Endothelial cell of umbilical vein (primary cell): Measurements from ENCODE around the gene MPIG6B. TPM values are rescaled to one million over a fixed set of nuclear protein-coding genes. Genes with fewer than 3 reads are reported as not detected.

Experiments used
- BruUV-seq: library from RNA; stranded (reverse); fragments of 400-500 nt; replicated peaks from 2 replicates; lab custom pipeline; 2021; lab: Mats Ljungman, UMichigan
- CTCF ChIA-PET: fragments of 300-600, 350-600 bp; sonication (Branson Sonifier 250); formaldehyde crosslinking; loops from one replicate; lab custom pipeline; 2021; ENCODE audit warnings: antibody characterized with exemption, inconsistent platforms; lab: Charles Lee
- POLR2A ChIA-PET: fragments of 300-600, 350-600 bp; sonication (Branson Sonifier 250); formaldehyde crosslinking; loops from one replicate; lab custom pipeline; 2021; ENCODE audit warnings: antibody characterized with exemption, inconsistent platforms; lab: Charles Lee
- DNase-seq: peaks from one replicate; pipeline ENCODE4 v3.0.0-alpha.2; 2011; ENCODE audit warnings: low read depth, low spot score
- FAIRE-seq: peaks from 2 replicates; lab custom pipeline; 2011; peaks lifted over from hg19 to GRCh38; lab: Jason Lieb, UNC
- H2AFZ ChIP-seq: 2 replicates; pipeline ENCODE4 v1.6.0; 2012; ENCODE audit warnings: low read depth, low read length, control low read depth, inconsistent platforms
- H3K27ac ChIP-seq: 2 replicates; pipeline ENCODE4 v1.5.1; 2011; ENCODE audit warnings: low read depth, mild to moderate bottlenecking, control low read depth, low read length, moderate library complexity; ENCODE audit not compliant: insufficient read depth
- H3K27me3 ChIP-seq, 2 experiments: 2 replicates each; pipeline versions ENCODE4 v1.6.0 to v1.6.1; 2011; ENCODE audit warnings: low read length in 2 of 2, mixed read lengths in 1 of 2; ENCODE audit not compliant: control insufficient read depth in 2 of 2, insufficient read depth in 2 of 2
- H3K36me3 ChIP-seq, 2 experiments: 2 replicates in 1 of 2; 3 replicates in 1 of 2; pipeline ENCODE4 v1.5.1; 2011; ENCODE audit warnings: low read length in 2 of 2, mild to moderate bottlenecking in 1 of 2, moderate library complexity in 1 of 2; ENCODE audit not compliant: control insufficient read depth in 2 of 2, insufficient read depth in 2 of 2; ENCODE audit errors: extremely low read depth in 1 of 2
- H3K4me1 ChIP-seq: 3 replicates; pipeline ENCODE4 v1.5.1; 2011; ENCODE audit warnings: mild to moderate bottlenecking, low read length; ENCODE audit not compliant: control insufficient read depth, insufficient read depth; ENCODE audit errors: extremely low read depth
- H3K4me2 ChIP-seq: 2 replicates; pipeline ENCODE4 v1.6.1; 2011; ENCODE audit warnings: low read length, control low read depth, mixed read lengths; ENCODE audit not compliant: insufficient read depth
- H3K4me3 ChIP-seq, 3 experiments: fragments of 200-600 bp in 1 of 3; sonication (generic), shearing (Covaris generic) in 1 of 3; replicated peaks in 1 of 3; 2 replicates each; pipeline ENCODE4 v1.5.1; 2011 to 2016; ENCODE audit warnings: control low read depth in 3 of 3, low read length in 3 of 3, mild to moderate bottlenecking in 2 of 3, inconsistent platforms in 1 of 3, low read depth in 1 of 3, moderate library complexity in 1 of 3; ENCODE audit not compliant: insufficient read depth in 1 of 3
- H3K79me2 ChIP-seq: 2 replicates; pipeline ENCODE4 v1.6.0; 2012; ENCODE audit warnings: low read length, inconsistent platforms; ENCODE audit not compliant: control insufficient read depth, insufficient read depth
- H3K9ac ChIP-seq: replicated peaks from 2 replicates; pipeline ENCODE3; 2011; ENCODE audit warnings: low read length, control low read depth; ENCODE audit not compliant: insufficient read depth; ENCODE audit errors: extremely low read depth
- H3K9me1 ChIP-seq: replicated peaks from 3 replicates; pipeline ENCODE4 v1.6.0; 2011; ENCODE audit warnings: mild to moderate bottlenecking, low read length; ENCODE audit not compliant: control insufficient read depth, insufficient read depth; ENCODE audit errors: extremely low read depth
- H3K9me3 ChIP-seq: replicated peaks from 2 replicates; pipeline ENCODE4 v1.5.1; 2012; ENCODE audit warnings: low read length, inconsistent platforms; ENCODE audit not compliant: control insufficient read depth, insufficient read depth
- H4K20me1 ChIP-seq: replicated peaks from 2 replicates; pipeline ENCODE3; 2011; ENCODE audit warnings: mild to moderate bottlenecking, low read length; ENCODE audit not compliant: control insufficient read depth, insufficient read depth; ENCODE audit errors: extremely low read depth
- CTCF ChIP-seq, 2 donors: IDR thresholded peaks; 1 replicate in 1 of 2; 2 replicates in 1 of 2; pipeline ENCODE4 v1.5.1; 2011; ENCODE audit warnings: low read length in 2 of 2, mild to moderate bottlenecking in 2 of 2, moderate library complexity in 2 of 2, control low read depth in 1 of 2, inconsistent platforms in 1 of 2, low read depth in 1 of 2; ENCODE audit not compliant: insufficient read depth in 1 of 2; ENCODE audit errors: extremely low read depth in 1 of 2
- EZH2 ChIP-seq: IDR thresholded peaks from 2 replicates; pipeline ENCODE4 v1.6.1; 2012; ENCODE audit warnings: borderline replicate concordance, low read depth, mild to moderate bottlenecking, moderate library complexity, low read length, inconsistent platforms; ENCODE audit not compliant: severe bottlenecking
- FOS ChIP-seq: IDR thresholded peaks from 2 replicates; pipeline ENCODE4 v1.6.1; 2011; ENCODE audit warnings: mild to moderate bottlenecking, low read length, moderate library complexity, borderline replicate concordance; ENCODE audit not compliant: insufficient read depth
- GATA2 ChIP-seq: IDR thresholded peaks from 2 replicates; pipeline ENCODE4 v1.7.0; 2011; ENCODE audit warnings: low read depth, mild to moderate bottlenecking, moderate library complexity, mixed read lengths, low read length; ENCODE audit not compliant: insufficient read length, insufficient read depth
- JUN ChIP-seq: IDR thresholded peaks from 2 replicates; pipeline ENCODE4 v1.6.1; 2011; ENCODE audit warnings: borderline replicate concordance, low read depth; ENCODE audit not compliant: insufficient read length, insufficient read depth
- MAX ChIP-seq: IDR thresholded peaks from 2 replicates; pipeline ENCODE4 v1.6.1; 2011; ENCODE audit not compliant: insufficient read depth, insufficient read length
- MYC ChIP-seq: IDR thresholded peaks from one replicate; pipeline ENCODE4 v1.6.1; 2011; ENCODE audit warnings: mild to moderate bottlenecking, low read depth, low read length
- POLR2A ChIP-seq: IDR thresholded peaks from 2 replicates; pipeline ENCODE4 v1.6.1; 2012; ENCODE audit warnings: low read depth, mild to moderate bottlenecking, control low read depth, low read length
- POLR2AphosphoS5 ChIP-seq: IDR thresholded peaks from 2 replicates; pipeline ENCODE4 v1.6.1; 2012; ENCODE audit warnings: low read depth, mild to moderate bottlenecking, control low read depth, low read length, moderate library complexity; ENCODE audit not compliant: insufficient read depth
- dilution Hi-C: fragments of 300-500 bp; cut with MboI; formaldehyde crosslinking; loops from one replicate; pipeline ENCODE4 v1.15.0; 2019; ENCODE audit warnings: low sequenced_read_pairs; ENCODE audit not compliant: extremely low pct_ligation_motif_present
- intact Hi-C: fragments of 100-400 bp; cut with micrococcal nuclease; formaldehyde crosslinking; loops from one replicate; pipeline ENCODE4 v1.10.0; 2022
- polyA plus RNA-seq, 4 experiments: library from polyadenylated mRNA; depleted of rRNA in 3 of 4; stranded (reverse) in 3 of 4; unstranded in 1 of 4; fragments of >200 nt; gene quantifications; 2 replicates each; pipeline versions ENCODE4 v1.2.1 to v1.2.3, GENCODE V29; 2011 to 2012; ENCODE audit warnings: missing spikeins in 1 of 4
- total RNA-seq: library from RNA; stranded (reverse); gene quantifications from 2 replicates; pipeline ENCODE4 v1.2.3, GENCODE V29; 2021

Gene MPIG6B
- total and polyA plus RNA-seq, 2 donors (not counting 3 experiments of a cell fraction or from before 2014, with no cell fraction given): not detected

- ChIA-PET CTCF (interaction anchor here (1.2 to 6.6 kb wide), 7 partner anchors 9 to 87 kb away, joined by 3 to 61 read pairs (median 29); partner anchors contain the start of genes CLIC1, DDAH2 and MSH5), POLR2A (interaction anchor here (0.7 kb wide), 1 partner anchor 60 kb away, joined by 7 read pairs; no protein-coding TSS in a partner anchor)
- H2AFZ ChIP-seq: no peak overlapping the region
- intact Hi-C loops (loop anchor here (5.0 kb wide), 1 partner anchor 224 kb away; the partner anchor contains the start of genes ATP6V1G2 and NFKBIL1), dilution Hi-C loops (no loop called here)
- TF ChIP-seq POLR2AphosphoS5 (no peak), FOS (no peak), MYC (no peak), POLR2A (no peak), EZH2 (no peak), MAX (no peak), GATA2 (no peak), CTCF (IDR thresholded peaks at IDR 0.05; ENCODE audit: extremely low read depth in 1 of 2, insufficient read depth in 1 of 2, low read depth in 1 of 2, low read length in 2 of 2) (no peak), JUN (no peak)
- no peaks in the 10 kb centered on the region for H3K27me3 ChIP-seq
- H3K27ac ChIP-seq: no peak overlapping the region
- H3K4me3 ChIP-seq: no peak overlapping the region
- no peak for DNase-seq
- H3K4me1 ChIP-seq: no peaks in the 10 kb centered on the region
- no peaks in the 10 kb centered on the region for H3K36me3 ChIP-seq
- no peak for FAIRE-seq
- no peak overlapping the region for H3K4me2 ChIP-seq
- no peaks in the 10 kb centered on the region for H4K20me1 ChIP-seq
- no TSS peak for BruUV-seq
- no peaks in the 10 kb centered on the region for H3K9me1 ChIP-seq
- no peak overlapping the region for H3K9ac ChIP-seq
- no peaks in the 10 kb centered on the region for H3K9me3 ChIP-seq
- H3K79me2 ChIP-seq: no peaks in the 10 kb centered on the region
These were observed 47.7 kb downstream of the MPIG6B start for GRCh38 chr6:31770860-31771259.
